Hepatocyte (in vitro differentiated cells): Measurements from ENCODE around the gene LPAR1. TPM values are rescaled to one million over a fixed set of nuclear protein-coding genes. Genes with fewer than 3 reads are reported as not detected.
A peak's percentile ranks its signal among the peaks of the same experiment; 100 is the strongest.

Experiments
- DNase-seq: peaks from one replicate; pipeline ENCODE4 v3.0.0-alpha.2; 2016; ENCODE audit warnings: low spot score
- H2AFZ ChIP-seq: fragments of 200-600 bp; sonication (generic); 2 replicates; pipeline ENCODE4 v1.6.0; 2016; ENCODE audit warnings: antibody characterized with exemption, mild to moderate bottlenecking
- H3K27ac ChIP-seq: fragments of 200-600 bp; sonication (generic); 2 replicates; pipeline ENCODE4 v1.5.1; 2016; ENCODE audit warnings: mild to moderate bottlenecking
- H3K27me3 ChIP-seq: fragments of 200-600 bp; sonication (generic); 2 replicates; pipeline ENCODE4 v1.6.1; 2016
- H3K36me3 ChIP-seq: fragments of 200-600 bp; sonication (generic); replicated peaks from 2 replicates; pipeline ENCODE4 v1.5.1; 2016; ENCODE audit warnings: low read depth; ENCODE audit not compliant: insufficient read depth
- H3K4me1 ChIP-seq: fragments of 200-600 bp; sonication (generic); 2 replicates; pipeline ENCODE4 v1.5.1; 2016; ENCODE audit warnings: mild to moderate bottlenecking, moderate library complexity; ENCODE audit not compliant: insufficient read depth
- H3K4me2 ChIP-seq: fragments of 200-600 bp; sonication (generic); 2 replicates; pipeline ENCODE4 v1.6.0; 2016
- H3K4me3 ChIP-seq: fragments of 200-600 bp; sonication (generic); 2 replicates; pipeline ENCODE4 v1.5.1; 2016; ENCODE audit warnings: mild to moderate bottlenecking
- H3K79me2 ChIP-seq: fragments of 200-600 bp; sonication (generic); 2 replicates; pipeline ENCODE4 v1.6.0; 2017; ENCODE audit warnings: mild to moderate bottlenecking
- H3K9me2 ChIP-seq: fragments of 200-600 bp; sonication (generic); replicated peaks from 2 replicates; pipeline ENCODE4 v1.6.0; 2017; ENCODE audit warnings: mild to moderate bottlenecking; ENCODE audit not compliant: insufficient read depth
- H3K9me3 ChIP-seq: fragments of 200-600 bp; sonication (generic); 2 replicates; pipeline ENCODE4 v1.5.1; 2016; ENCODE audit warnings: low read depth, mild to moderate bottlenecking
- H4K20me1 ChIP-seq: fragments of 200-600 bp; sonication (generic); 2 replicates; pipeline ENCODE4 v1.6.0; 2016; ENCODE audit warnings: mild to moderate bottlenecking; ENCODE audit not compliant: insufficient read depth, poor library complexity, severe bottlenecking
- EZH2 ChIP-seq: fragments of 200-600 bp; sonication (generic); IDR thresholded peaks from 2 replicates; pipeline ENCODE4 v1.6.1; 2016; ENCODE audit warnings: antibody characterized with exemption, mild to moderate bottlenecking, borderline replicate concordance
- EZH2phosphoT487 ChIP-seq: fragments of 200-600 bp; sonication (generic); IDR thresholded peaks from one replicate; pipeline ENCODE4 v1.6.1; 2018; ENCODE audit warnings: antibody characterized with exemption, mild to moderate bottlenecking, low read depth, moderate library complexity; ENCODE audit not compliant: unreplicated experiment, severe bottlenecking
- WGBS: methylation state at CpG from one replicate; pipeline ENCODE4 v1.1.6; 2016; ENCODE audit warnings: low lambda C conversion rate; ENCODE audit errors: missing lambda C conversion rate; 5-methylcytosine and 5-hydroxymethylcytosine counted together
- polyA plus RNA-seq: library from polyadenylated mRNA; unstranded; fragments of >200 nt; fragmentation: Nextera tagmentation; extraction: Ambion mirVana; gene quantifications from 2 replicates; pipeline ENCODE4 v1.2.1, GENCODE V29; 2016
- total RNA-seq: library from RNA; depleted of rRNA; stranded (reverse); fragments of >200 nt; gene quantifications from 2 replicates; pipeline ENCODE4 v1.2.3, GENCODE V29; 2014
- TF ChIP-seq, protein P1 (sequence below): fragments of 200-600 bp; sonication (generic); IDR thresholded peaks from 2 replicates; pipeline ENCODE4 v1.5.1; 2016; ENCODE audit warnings: antibody characterized with exemption, mild to moderate bottlenecking; ENCODE audit not compliant: poor library complexity

LPAR1 gene
- total and polyA plus RNA-seq, 2 experiments from 2014 or later, result 20.2 to 36.8 TPM

DNA sequence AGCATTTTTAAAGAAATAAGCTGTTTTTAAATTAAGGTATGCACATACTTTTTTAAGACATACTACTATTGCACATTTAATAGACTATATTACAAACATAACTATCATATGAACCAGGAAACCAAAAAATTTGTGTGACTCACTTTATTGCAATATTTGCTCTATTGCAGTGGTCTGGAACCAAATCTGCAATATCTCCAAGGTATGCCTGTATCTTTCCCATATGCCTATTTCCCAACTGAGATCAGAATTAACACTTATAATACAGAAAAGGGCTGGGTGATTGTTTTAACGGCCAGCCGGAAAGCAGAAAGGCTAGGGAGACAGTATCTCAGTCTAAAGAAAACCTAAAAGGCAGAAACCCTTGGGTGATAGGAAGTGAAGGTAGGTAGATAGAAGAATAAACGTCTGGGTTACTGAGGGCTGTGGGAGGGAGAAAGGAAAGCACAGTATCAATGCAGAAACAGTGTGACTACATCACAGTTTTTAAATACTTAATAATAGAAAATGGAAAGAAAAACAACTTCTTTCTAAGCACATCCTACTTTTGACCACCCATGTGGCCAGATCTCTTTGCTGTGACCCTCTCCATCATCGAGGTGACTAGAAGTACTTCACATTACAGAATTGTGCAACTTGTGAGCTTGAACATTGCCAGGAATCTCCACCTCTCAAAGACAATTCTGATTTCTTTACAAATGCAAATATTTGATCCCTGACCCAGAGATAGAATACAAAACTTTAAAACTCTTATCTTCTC lies 126.4 kb downstream of the LPAR1 start:
- Histone ChIP-seq H3K4me1 (peaks cover 9% of the 10 kb centered on the region), H3K27me3 (no peaks in the 10 kb centered on the region), H3K9me3 (peaks cover 12% of the 10 kb centered on the region), H3K79me2 (peaks cover 8% of the 10 kb centered on the region), H3K27ac (peak overlapping the region; percentile 62), H3K9me2 (no peaks in the 10 kb centered on the region), H2AFZ (no peak overlapping the region), H4K20me1 (no peaks in the 10 kb centered on the region), H3K4me2 (peak overlapping the region; percentile 41), H3K36me3 (no peaks in the 10 kb centered on the region), H3K4me3 (no peak overlapping the region)
- WGBS, result 71% methylated on average over 4 of the region's 4 CpGs
- TF ChIP-seq, protein P1, sequence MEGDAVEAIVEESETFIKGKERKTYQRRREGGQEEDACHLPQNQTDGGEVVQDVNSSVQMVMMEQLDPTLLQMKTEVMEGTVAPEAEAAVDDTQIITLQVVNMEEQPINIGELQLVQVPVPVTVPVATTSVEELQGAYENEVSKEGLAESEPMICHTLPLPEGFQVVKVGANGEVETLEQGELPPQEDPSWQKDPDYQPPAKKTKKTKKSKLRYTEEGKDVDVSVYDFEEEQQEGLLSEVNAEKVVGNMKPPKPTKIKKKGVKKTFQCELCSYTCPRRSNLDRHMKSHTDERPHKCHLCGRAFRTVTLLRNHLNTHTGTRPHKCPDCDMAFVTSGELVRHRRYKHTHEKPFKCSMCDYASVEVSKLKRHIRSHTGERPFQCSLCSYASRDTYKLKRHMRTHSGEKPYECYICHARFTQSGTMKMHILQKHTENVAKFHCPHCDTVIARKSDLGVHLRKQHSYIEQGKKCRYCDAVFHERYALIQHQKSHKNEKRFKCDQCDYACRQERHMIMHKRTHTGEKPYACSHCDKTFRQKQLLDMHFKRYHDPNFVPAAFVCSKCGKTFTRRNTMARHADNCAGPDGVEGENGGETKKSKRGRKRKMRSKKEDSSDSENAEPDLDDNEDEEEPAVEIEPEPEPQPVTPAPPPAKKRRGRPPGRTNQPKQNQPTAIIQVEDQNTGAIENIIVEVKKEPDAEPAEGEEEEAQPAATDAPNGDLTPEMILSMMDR, result no peak
- no peak for TF ChIP-seq EZH2phosphoT487
- TF ChIP-seq EZH2, result no peak
- no peak for DNase-seq

DNA sequence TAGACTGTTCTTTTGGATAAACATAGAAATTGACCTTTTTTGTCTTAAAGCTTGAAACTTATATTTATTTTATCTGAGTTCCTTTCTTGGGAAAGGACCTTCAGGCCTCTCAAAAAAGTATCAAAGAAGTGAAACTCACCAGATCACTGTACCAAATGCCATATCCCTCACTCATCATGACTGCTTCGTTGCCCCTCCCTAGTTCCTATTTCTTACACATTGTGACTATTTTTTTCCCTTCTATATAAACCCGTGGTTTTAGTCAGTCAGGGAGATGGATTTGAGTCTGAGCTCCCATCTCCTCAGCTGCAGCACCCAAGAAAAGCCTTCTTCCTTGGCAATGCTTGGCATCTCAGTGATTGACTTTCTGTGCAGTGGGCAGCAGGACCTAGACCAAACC lies 129.4 kb downstream of the LPAR1 start:
- DNase-seq, result no peak
- Histone ChIP-seq H2AFZ (no peak overlapping the region), H3K27me3 (no peaks in the 10 kb centered on the region), H3K36me3 (no peaks in the 10 kb centered on the region), H3K27ac (no peak overlapping the region), H3K4me1 (peaks cover 9% of the 10 kb centered on the region), H3K79me2 (peaks cover 6% of the 10 kb centered on the region), H4K20me1 (no peaks in the 10 kb centered on the region), H3K9me2 (no peaks in the 10 kb centered on the region), H3K4me3 (no peak overlapping the region), H3K9me3 (peaks cover 12% of the 10 kb centered on the region), H3K4me2 (no peak overlapping the region)
- TF ChIP-seq EZH2phosphoT487, result no peak
- TF ChIP-seq, protein P1, result no peak
- TF ChIP-seq EZH2, result no peak
- WGBS, result 95% methylated on average over 2 of the region's 2 CpGs

DNA sequence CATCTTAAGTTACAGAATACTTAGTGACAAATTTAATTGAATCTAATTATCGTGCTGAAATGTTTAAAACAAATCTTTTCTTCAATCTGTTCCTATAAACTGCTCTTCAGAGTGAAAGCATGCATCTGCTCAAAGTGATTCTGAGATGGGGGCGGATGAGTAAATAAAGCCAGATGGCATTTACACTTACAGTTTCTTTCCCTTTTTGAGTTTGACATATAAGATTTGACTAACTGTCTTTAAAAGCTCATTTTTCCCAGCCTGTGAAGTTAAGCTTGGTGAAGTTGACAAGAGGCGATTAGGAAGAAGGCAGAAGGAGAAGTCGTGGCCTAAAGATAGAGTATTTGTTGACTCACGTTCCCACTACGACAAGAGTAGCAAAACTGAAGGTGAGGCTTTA lies 137.4 kb downstream of the LPAR1 start:
- WGBS, result 67% methylated on average over 6 of the region's 6 CpGs
- H3K4me2 ChIP-seq, result no peak overlapping the region
- no peaks in the 10 kb centered on the region for H4K20me1 ChIP-seq
- no peaks in the 10 kb centered on the region for H3K36me3 ChIP-seq
- TF ChIP-seq EZH2, result no peak
- no peak overlapping the region for H2AFZ ChIP-seq
- peak overlapping the region; percentile 0 for H3K27ac ChIP-seq
- H3K27me3 ChIP-seq, result no peaks in the 10 kb centered on the region
- no peaks in the 10 kb centered on the region for H3K9me3 ChIP-seq
- H3K4me3 ChIP-seq, result no peak overlapping the region
- H3K9me2 ChIP-seq, result no peaks in the 10 kb centered on the region
- DNase-seq, result no peak
- peaks cover 4% of the 10 kb centered on the region for H3K4me1 ChIP-seq
- no peaks in the 10 kb centered on the region for H3K79me2 ChIP-seq

DNA sequence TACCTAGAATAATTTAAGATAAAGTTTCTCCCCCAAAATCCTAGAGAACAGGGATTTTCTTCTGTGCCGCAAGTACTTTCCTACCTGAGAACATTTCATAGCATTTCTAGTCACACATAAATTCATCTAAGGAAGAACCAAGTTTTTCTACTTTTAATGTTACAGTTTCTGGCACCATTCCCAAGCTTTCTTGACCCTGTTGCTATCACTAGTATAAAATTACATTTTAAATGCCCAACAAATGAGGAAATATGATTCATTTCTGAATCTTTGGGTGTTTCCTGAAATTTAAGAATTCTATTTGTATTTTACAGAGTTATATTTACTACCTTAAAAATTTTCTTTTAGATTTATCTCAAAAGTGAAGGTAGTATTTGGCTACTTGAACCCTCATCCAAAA lies 137.8 kb downstream of the LPAR1 start:
- no peaks in the 10 kb centered on the region for H3K79me2 ChIP-seq
- WGBS, result 74% methylated on average over 1 of the region's 1 CpG
- no peak overlapping the region for H3K4me2 ChIP-seq
- no peaks in the 10 kb centered on the region for H3K9me3 ChIP-seq
- H4K20me1 ChIP-seq, result no peaks in the 10 kb centered on the region
- peaks cover 4% of the 10 kb centered on the region for H3K4me1 ChIP-seq
- no peaks in the 10 kb centered on the region for H3K27me3 ChIP-seq
- no peak overlapping the region for H2AFZ ChIP-seq
- H3K9me2 ChIP-seq, result no peaks in the 10 kb centered on the region
- H3K36me3 ChIP-seq, result no peaks in the 10 kb centered on the region
- H3K27ac ChIP-seq, result no peak overlapping the region
- no peak for DNase-seq
- H3K4me3 ChIP-seq, result no peak overlapping the region
- TF ChIP-seq EZH2 (no peak), EZH2phosphoT487 (no peak)
- TF ChIP-seq, protein P1, result no peak
